GM12878 (cell line): Measurements from ENCODE around the gene SLC24A3. TPM values are rescaled to one million over a fixed set of nuclear protein-coding genes. Genes with fewer than 3 reads are reported as not detected.

ENCODE experiments used
- ATAC-seq: fragments of 200-7000 bp; cut with Tn5 transposase; 3 replicates; pipeline ENCODE4 v1.9.1; 2020; ENCODE audit warnings: mild to moderate bottlenecking, moderate library complexity
- BruUV-seq: library from RNA; stranded (reverse); fragments of 400-500 nt; replicated peaks from 2 replicates; lab custom pipeline; 2021; lab: Mats Ljungman, UMichigan
- CTCF ChIA-PET: fragments of 300-600 bp; sonication (Branson Sonifier 250); formaldehyde crosslinking; extraction: SDS; loops from one replicate; lab custom pipeline; 2021; ENCODE audit warnings: inconsistent platforms; lab: Yijun Ruan, JAX
- POLR2A ChIA-PET: fragments of 350-600 bp; formaldehyde crosslinking; extraction: SDS; loops from one replicate; lab custom pipeline; 2021; ENCODE audit warnings: inconsistent platforms; lab: Charles Lee
- RAD21 ChIA-PET: fragments of 300-600 bp; sonication (Branson Sonifier 250); formaldehyde crosslinking; loops from one replicate; lab custom pipeline; 2023; ENCODE audit warnings: antibody characterized with exemption; ENCODE audit not compliant: unreplicated experiment; lab: Charles Lee
- SMC1A ChIA-PET: fragments of 300-600 bp; sonication (Branson Sonifier 250); formaldehyde crosslinking; loops from one replicate; lab custom pipeline; 2023; ENCODE audit not compliant: unreplicated experiment, uncharacterized antibody; lab: Charles Lee
- DNase-seq: peaks from one replicate; pipeline ENCODE4 v3.0.0-alpha.2; 2011; ENCODE audit warnings: low read depth, low spot score
- FAIRE-seq: peaks from 3 replicates; lab custom pipeline; 2011; peaks lifted over from hg19 to GRCh38; lab: Jason Lieb, UNC
- H2AFZ ChIP-seq: 2 replicates; pipeline ENCODE4 v1.6.0; 2011; ENCODE audit warnings: low read depth, low read length, control low read depth; ENCODE audit not compliant: control insufficient read depth
- H3K27ac ChIP-seq: 2 replicates; pipeline ENCODE4 v1.5.1; 2011; ENCODE audit warnings: control low read depth; ENCODE audit not compliant: control insufficient read depth, insufficient read depth
- H3K27me3 ChIP-seq, 2 experiments: replicated peaks in 1 of 2; 2 replicates each; pipeline versions ENCODE4 v1.6.0 to v1.6.1; 2011; ENCODE audit warnings: low read length in 1 of 2; ENCODE audit not compliant: control insufficient read depth in 2 of 2, insufficient read depth in 2 of 2
- H3K36me3 ChIP-seq, 2 experiments: 2 replicates each; pipeline ENCODE4 v1.5.1; 2011; ENCODE audit warnings: low read length in 1 of 2; ENCODE audit not compliant: control insufficient read depth in 2 of 2, insufficient read depth in 2 of 2
- H3K4me1 ChIP-seq: 2 replicates; pipeline ENCODE4 v1.6.1; 2011; ENCODE audit warnings: mild to moderate bottlenecking, low read length, moderate library complexity, mixed read lengths; ENCODE audit not compliant: control insufficient read depth, insufficient read depth
- H3K4me2 ChIP-seq: 2 replicates; pipeline ENCODE4 v1.6.0; 2011; ENCODE audit warnings: control low read depth; ENCODE audit not compliant: control insufficient read depth, insufficient read depth
- H3K4me3 ChIP-seq: fragments of 200-600 bp; sonication (generic); 2 replicates; pipeline ENCODE4 v1.5.1; 2016
- H3K79me2 ChIP-seq: 2 replicates; pipeline ENCODE4 v1.6.0; 2011; ENCODE audit warnings: low read length; ENCODE audit not compliant: control insufficient read depth, insufficient read depth
- H3K9ac ChIP-seq: 2 replicates; pipeline ENCODE4 v1.8.0; 2011; ENCODE audit warnings: low read length, control low read depth, mixed read lengths; ENCODE audit not compliant: control insufficient read depth, insufficient read depth
- H3K9me3 ChIP-seq: replicated peaks from 3 replicates; pipeline ENCODE4 v1.5.1; 2011; ENCODE audit warnings: mild to moderate bottlenecking, low read length; ENCODE audit not compliant: control insufficient read depth, insufficient read depth
- H4K20me1 ChIP-seq: 2 replicates; pipeline ENCODE4 v1.6.0; 2011; ENCODE audit not compliant: control insufficient read depth, insufficient read depth
- CEBPB ChIP-seq, 2 experiments: fragments of 150-350 bp in 1 of 2; IDR thresholded peaks; 2 replicates each; pipeline ENCODE4 v1.6.1; 2012 to 2014; ENCODE audit warnings: low read depth in 2 of 2, low read length in 2 of 2, borderline replicate concordance in 1 of 2, inconsistent platforms in 1 of 2
- CHD2 ChIP-seq: IDR thresholded peaks from 2 replicates; pipeline ENCODE4 v1.6.1; 2011; ENCODE audit warnings: low read depth, low read length, improper control_type of control experiment, borderline replicate concordance
- JUND ChIP-seq: IDR thresholded peaks from 2 replicates; pipeline ENCODE4 v1.6.1; 2012; ENCODE audit warnings: low read depth, mild to moderate bottlenecking, low read length, improper control_type of control experiment, moderate library complexity
- MTA3 ChIP-seq: IDR thresholded peaks from 2 replicates; pipeline ENCODE4 v1.6.1; 2012; ENCODE audit warnings: low read length, inconsistent platforms, borderline replicate concordance
- NBN ChIP-seq: fragments of 450-650 bp; IDR thresholded peaks from 2 replicates; pipeline ENCODE4 v1.6.1; 2016
- NRF1 ChIP-seq: conservative IDR thresholded peaks from 2 replicates; pipeline ENCODE4 v1.6.1; 2011; ENCODE audit warnings: mild to moderate bottlenecking, low read depth, low read length, improper control_type of control experiment
- POLR2A ChIP-seq: IDR thresholded peaks from 2 replicates; pipeline ENCODE4 v1.6.1; 2011; ENCODE audit warnings: low read depth, mild to moderate bottlenecking, low read length
- POLR2AphosphoS2 ChIP-seq: IDR thresholded peaks from 2 replicates; pipeline ENCODE4 v1.6.1; 2011; ENCODE audit warnings: low read depth, mild to moderate bottlenecking, low read length, improper control_type of control experiment, moderate library complexity
- RAD21 ChIP-seq: IDR thresholded peaks from 2 replicates; pipeline ENCODE4 v1.6.1; 2011; ENCODE audit warnings: mild to moderate bottlenecking, low read depth, low read length, moderate library complexity; ENCODE audit not compliant: insufficient read depth
- RB1 ChIP-seq: fragments of 450-650 bp; formaldehyde crosslinking; IDR thresholded peaks from 2 replicates; pipeline ENCODE4 v1.6.1; 2017; ENCODE audit warnings: mild to moderate bottlenecking, borderline replicate concordance
- SMAD5 ChIP-seq: IDR thresholded peaks from 2 replicates; pipeline ENCODE4 v1.6.1; 2016; ENCODE audit warnings: antibody characterized with exemption, low read depth
- TBL1XR1 ChIP-seq: IDR thresholded peaks from 2 replicates; pipeline ENCODE4 v1.6.1; 2012; ENCODE audit warnings: low read depth, low read length, improper control_type of control experiment
- TCF7 ChIP-seq: IDR thresholded peaks from 2 replicates; pipeline ENCODE4 v1.6.1; 2014; ENCODE audit warnings: antibody characterized with exemption, borderline replicate concordance
- WRNIP1 ChIP-seq: IDR thresholded peaks from 2 replicates; pipeline ENCODE4 v1.6.1; 2011; ENCODE audit warnings: low read depth, low read length, improper control_type of control experiment, borderline replicate concordance
- WGBS: methylation state at CpG from one replicate; pipeline ENCODE4 v1.1.6; 2016; ENCODE audit warnings: low lambda C conversion rate; ENCODE audit not compliant: insufficient replicate concordance, insufficient coverage; ENCODE audit errors: missing lambda C conversion rate; 5-methylcytosine and 5-hydroxymethylcytosine counted together
- in situ Hi-C: fragments of 300-500 bp; cut with MboI; formaldehyde crosslinking; loops from 9 replicates; pipeline ENCODE4 v1.14.3; 2018; ENCODE audit warnings: mixed read lengths
- intact Hi-C: fragments of 100-400 bp; cut with micrococcal nuclease; formaldehyde crosslinking; loops from one replicate; pipeline ENCODE4 v1.14.2; 2022; ENCODE audit not compliant: unreplicated experiment
- polyA plus RNA-seq, 11 experiments: library from polyadenylated mRNA; depleted of rRNA in 4 of 11; unstranded in 6 of 11; stranded (reverse) in 5 of 11; fragments of >200 nt; fragmentation: Nextera tagmentation in 4 of 11; fragmentation: Illumina TruSeq in 1 of 11; extraction: Ambion mirVana in 4 of 11; extraction: Trizol in 1 of 11; gene quantifications; 1 replicate in 1 of 11; 2 replicates in 10 of 11; pipeline versions ENCODE4 v1.2.1 to v1.2.3, GENCODE V29; 2011 to 2016; ENCODE audit warnings: inconsistent platforms in 2 of 11, missing spikeins in 2 of 11, low read depth in 1 of 11
- total RNA-seq, 4 experiments: library from RNA; depleted of rRNA in 3 of 4; stranded (reverse); fragments of >200 nt in 3 of 4; fragmentation: Illumina TruSeq in 1 of 4; extraction: Trizol in 1 of 4; gene quantifications; 2 replicates each; pipeline versions ENCODE4 v1.2.1 to v1.2.3, GENCODE V29; 2013 to 2021
- TF ChIP-seq, protein P1 (sequence below): fragments of 450-650 bp; formaldehyde crosslinking; IDR thresholded peaks from 2 replicates; pipeline ENCODE4 v1.4.0; 2022; ENCODE audit warnings: mild to moderate bottlenecking, moderate library complexity
- TF ChIP-seq, protein P2 (sequence below): fragments of 150-350 bp; IDR thresholded peaks from 2 replicates; pipeline ENCODE4 v1.6.1; 2014; ENCODE audit warnings: mild to moderate bottlenecking, low read depth, low read length

SLC24A3 gene
- total and polyA plus RNA-seq, 10 of the 15 experiments (the other 5 are each of a cell fraction or from before 2014, with no cell fraction given), result 0.04 TPM; not detected in 9

DNA sequence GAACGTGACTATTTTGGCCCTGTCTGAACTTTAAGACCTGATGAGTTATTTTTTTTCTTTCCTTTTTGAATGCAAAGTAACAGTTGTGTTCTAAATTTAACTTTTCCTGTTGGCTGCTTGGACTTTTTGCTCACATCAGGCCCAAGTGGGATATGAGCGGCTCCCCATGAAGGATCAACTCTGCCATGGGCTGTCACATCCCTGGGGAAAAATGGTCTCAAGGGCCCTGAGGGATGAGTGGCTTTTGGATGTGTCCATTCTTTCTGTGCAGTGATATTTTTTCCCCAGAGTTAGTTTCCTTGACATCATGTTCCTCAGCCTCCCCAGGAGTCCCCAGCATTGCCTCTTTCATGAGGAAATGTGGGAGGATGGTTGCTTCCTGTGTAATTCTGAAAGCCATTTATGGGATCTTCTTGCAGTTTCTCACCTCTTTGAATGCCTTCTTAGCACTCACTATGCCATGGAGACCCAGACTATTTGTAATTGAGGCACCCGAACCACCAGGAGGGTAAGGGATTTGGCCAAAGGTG lies 92.5 kb downstream of the SLC24A3 start:
- FAIRE-seq, result no peak
- ATAC-seq, result no peak
- intact Hi-C loops, result no loop called here

DNA sequence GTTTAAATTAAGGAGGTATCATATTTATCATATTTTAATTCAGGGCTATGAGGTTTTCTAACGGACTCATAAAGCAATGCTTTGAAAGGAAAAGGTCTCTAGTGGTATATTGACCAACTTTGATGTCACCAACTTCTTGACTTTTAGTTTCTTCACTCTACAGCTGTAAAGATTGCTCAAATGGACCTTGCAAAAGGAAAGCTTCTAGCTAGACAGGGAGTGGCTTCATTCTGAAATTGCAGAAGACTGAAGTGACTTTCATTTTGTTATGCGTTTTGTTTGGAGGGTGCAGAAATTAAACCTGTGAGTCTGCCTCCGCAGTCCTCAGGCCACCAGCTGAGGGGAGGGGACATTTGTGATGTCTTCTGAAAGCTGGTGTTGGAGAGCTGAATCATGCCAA lies 95.7 kb downstream of the SLC24A3 start:
- H3K9ac ChIP-seq, result no peak overlapping the region
- no peak overlapping the region for H3K4me3 ChIP-seq
- BruUV-seq, result no TSS peak
- no peak overlapping the region for H2AFZ ChIP-seq
- H3K4me2 ChIP-seq, result no peak overlapping the region
- POLR2A ChIA-PET, result no interaction called here
- no peaks in the 10 kb centered on the region for H4K20me1 ChIP-seq
- ATAC-seq (no peak), FAIRE-seq (no peak), DNase-seq (no peak)
- in situ Hi-C loops (no loop called here), intact Hi-C loops (no loop called here)
- peaks cover 0 to 2% of the 10 kb centered on the region in 2 experiments; a peak in 1 of 4 replicates for H3K27me3 ChIP-seq
- H3K9me3 ChIP-seq, result no peaks in the 10 kb centered on the region
- H3K4me1 ChIP-seq, result no peaks in the 10 kb centered on the region
- CTCF ChIA-PET, result interaction anchor here (0.6 kb wide), 1 partner anchor 90 kb away, joined by 3 read pairs; no protein-coding TSS in a partner anchor
- SMC1A ChIA-PET, result no interaction called here
- no peak overlapping the region for H3K27ac ChIP-seq
- H3K36me3 ChIP-seq, result no peaks in the 10 kb centered on the region
- RAD21 ChIA-PET, result no interaction called here
- 64% methylated on average over 3 of the region's 3 CpGs for WGBS
- H3K79me2 ChIP-seq, result no peaks in the 10 kb centered on the region
- TF ChIP-seq CEBPB (IDR thresholded peaks at IDR 0.05; ENCODE audit: borderline replicate concordance in 1 of 2, low read depth in 2 of 2, low read length in 2 of 2) (no peak), TCF7 (no peak), CHD2 (no peak), WRNIP1 (no peak), RAD21 (no peak), SMAD5 (no peak), NRF1 (no peak), NBN (no peak), JUND (no peak)
- TF ChIP-seq, protein P1, sequence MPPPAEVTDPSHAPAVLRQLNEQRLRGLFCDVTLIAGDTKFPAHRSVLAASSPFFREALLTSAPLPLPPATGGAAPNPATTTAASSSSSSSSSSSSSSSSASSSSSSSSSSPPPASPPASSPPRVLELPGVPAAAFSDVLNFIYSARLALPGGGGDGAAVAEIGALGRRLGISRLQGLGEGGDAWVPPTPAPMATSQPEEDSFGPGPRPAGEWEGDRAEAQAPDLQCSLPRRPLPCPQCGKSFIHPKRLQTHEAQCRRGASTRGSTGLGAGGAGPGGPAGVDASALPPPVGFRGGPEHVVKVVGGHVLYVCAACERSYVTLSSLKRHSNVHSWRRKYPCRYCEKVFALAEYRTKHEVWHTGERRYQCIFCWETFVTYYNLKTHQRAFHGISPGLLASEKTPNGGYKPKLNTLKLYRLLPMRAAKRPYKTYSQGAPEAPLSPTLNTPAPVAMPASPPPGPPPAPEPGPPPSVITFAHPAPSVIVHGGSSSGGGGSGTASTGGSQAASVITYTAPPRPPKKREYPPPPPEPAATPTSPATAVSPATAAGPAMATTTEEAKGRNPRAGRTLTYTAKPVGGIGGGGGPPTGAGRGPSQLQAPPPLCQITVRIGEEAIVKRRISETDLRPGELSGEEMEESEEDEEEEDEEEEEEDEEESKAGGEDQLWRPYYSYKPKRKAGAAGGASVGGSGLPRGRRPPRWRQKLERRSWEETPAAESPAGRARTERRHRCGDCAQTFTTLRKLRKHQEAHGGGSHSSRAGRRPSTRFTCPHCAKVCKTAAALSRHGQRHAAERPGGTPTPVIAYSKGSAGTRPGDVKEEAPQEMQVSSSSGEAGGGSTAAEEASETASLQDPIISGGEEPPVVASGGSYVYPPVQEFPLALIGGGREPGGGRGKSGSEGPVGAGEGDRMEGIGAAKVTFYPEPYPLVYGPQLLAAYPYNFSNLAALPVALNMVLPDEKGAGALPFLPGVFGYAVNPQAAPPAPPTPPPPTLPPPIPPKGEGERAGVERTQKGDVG (CRISPR knock-in tag), result no peak
- TF ChIP-seq, protein P2, sequence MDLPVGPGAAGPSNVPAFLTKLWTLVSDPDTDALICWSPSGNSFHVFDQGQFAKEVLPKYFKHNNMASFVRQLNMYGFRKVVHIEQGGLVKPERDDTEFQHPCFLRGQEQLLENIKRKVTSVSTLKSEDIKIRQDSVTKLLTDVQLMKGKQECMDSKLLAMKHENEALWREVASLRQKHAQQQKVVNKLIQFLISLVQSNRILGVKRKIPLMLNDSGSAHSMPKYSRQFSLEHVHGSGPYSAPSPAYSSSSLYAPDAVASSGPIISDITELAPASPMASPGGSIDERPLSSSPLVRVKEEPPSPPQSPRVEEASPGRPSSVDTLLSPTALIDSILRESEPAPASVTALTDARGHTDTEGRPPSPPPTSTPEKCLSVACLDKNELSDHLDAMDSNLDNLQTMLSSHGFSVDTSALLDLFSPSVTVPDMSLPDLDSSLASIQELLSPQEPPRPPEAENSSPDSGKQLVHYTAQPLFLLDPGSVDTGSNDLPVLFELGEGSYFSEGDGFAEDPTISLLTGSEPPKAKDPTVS, result no peak

More for the DNA sequence above, 92.5 kb downstream of the SLC24A3 start:
- ChIA-PET POLR2A (no interaction called here), CTCF (interaction anchor here (0.6 kb wide), 1 partner anchor 358 kb away, joined by 3 read pairs; no protein-coding TSS in a partner anchor), RAD21 (no interaction called here), SMC1A (no interaction called here)
- Histone ChIP-seq H3K79me2 (no peaks in the 10 kb centered on the region), H3K4me3 (no peak overlapping the region), H4K20me1 (no peaks in the 10 kb centered on the region), H3K4me1 (no peaks in the 10 kb centered on the region), H2AFZ (no peak overlapping the region), H3K27ac (no peak overlapping the region), H3K9ac (no peak overlapping the region), H3K9me3 (no peaks in the 10 kb centered on the region), H3K4me2 (no peak overlapping the region), H3K27me3 (peaks cover 0 to 2% of the 10 kb centered on the region in 2 experiments; a peak in 1 of 4 replicates), H3K36me3 (no peaks in the 10 kb centered on the region)
- WGBS, result 28% methylated on average over 3 of the region's 3 CpGs
- no peak for TF ChIP-seq POLR2AphosphoS2
- TF ChIP-seq POLR2A, result no peak
- no peak for TF ChIP-seq RB1
- TF ChIP-seq MTA3, result no peak
- no peak for TF ChIP-seq TBL1XR1
- BruUV-seq, result no TSS peak
- DNase-seq, result no peak
- in situ Hi-C loops, result no loop called here
